H1 (cell line): Measurements from ENCODE around the gene SLC27A4. TPM values are rescaled to one million over a fixed set of nuclear protein-coding genes. Genes with fewer than 3 reads are reported as not detected.

ENCODE experiments used
- CTCF ChIA-PET: fragments of 300-600 bp; sonication (Branson Sonifier 250); formaldehyde crosslinking; loops from one replicate; lab custom pipeline; 2021; ENCODE audit not compliant: partially characterized antibody; lab: Charles Lee
- POLR2A ChIA-PET: fragments of 300-600 bp; sonication (Branson Sonifier 250); formaldehyde crosslinking; loops from one replicate; lab custom pipeline; 2021; ENCODE audit warnings: inconsistent platforms; ENCODE audit not compliant: partially characterized antibody; lab: Charles Lee
- DNase-seq, 2 experiments: peaks; one replicate each; pipeline versions ENCODE4 v3.0.0 to v3.0.0-alpha.2; 2010 to 2022; ENCODE audit warnings: low spot score in 2 of 2, low read depth in 1 of 2, mixed read lengths in 1 of 2
- FAIRE-seq: peaks from 2 replicates; lab custom pipeline; 2011; peaks lifted over from hg19 to GRCh38; lab: Jason Lieb, UNC
- H2AFZ ChIP-seq: 2 replicates; pipeline ENCODE4 v1.8.1; 2012; ENCODE audit warnings: low read length, inconsistent platforms
- H2AK5ac ChIP-seq: 2 replicates; pipeline ENCODE4 v1.6.1; 2013; ENCODE audit warnings: low read depth, low read length
- H2BK120ac ChIP-seq: replicated peaks from 2 replicates; pipeline ENCODE3; 2013; ENCODE audit warnings: low read depth, low read length, inconsistent platforms
- H2BK12ac ChIP-seq: 2 replicates; pipeline ENCODE4 v1.6.1; 2013; ENCODE audit warnings: low read depth, low read length
- H2BK15ac ChIP-seq: 2 replicates; pipeline ENCODE4 v1.6.1; 2013; ENCODE audit warnings: low read length
- H2BK20ac ChIP-seq: 2 replicates; pipeline ENCODE4 v1.6.1; 2013; ENCODE audit warnings: low read length
- H2BK5ac ChIP-seq: 2 replicates; pipeline ENCODE4 v1.6.1; 2013; ENCODE audit warnings: low read depth, low read length
- H3K14ac ChIP-seq: 2 replicates; pipeline ENCODE4 v1.6.1; 2013; ENCODE audit warnings: inconsistent platforms; ENCODE audit not compliant: insufficient read length
- H3K18ac ChIP-seq: 2 replicates; pipeline ENCODE4 v1.6.1; 2013; ENCODE audit warnings: low read length; ENCODE audit errors: extremely low read depth
- H3K23ac ChIP-seq: 2 replicates; pipeline ENCODE4 v1.6.1; 2013; ENCODE audit warnings: inconsistent platforms; ENCODE audit not compliant: insufficient read length
- H3K23me2 ChIP-seq: 2 replicates; pipeline ENCODE4 v1.6.1; 2013; ENCODE audit warnings: low read depth, low read length
- H3K27ac ChIP-seq: 2 replicates; pipeline ENCODE4 v1.6.1; 2011; ENCODE audit warnings: low read depth, low read length, inconsistent platforms
- H3K27me3 ChIP-seq, 4 experiments: replicated peaks in 1 of 4; 1 replicate in 1 of 4; 2 replicates in 3 of 4; pipeline versions ENCODE4 v1.6.1 to v1.8.1; 2011 to 2013; ENCODE audit warnings: low read length in 3 of 4, mild to moderate bottlenecking in 3 of 4, inconsistent platforms in 2 of 4, mixed read lengths in 2 of 4, moderate library complexity in 1 of 4; ENCODE audit not compliant: control insufficient read depth in 3 of 4, insufficient read depth in 3 of 4; ENCODE audit errors: extremely low read depth in 1 of 4
- H3K36me3 ChIP-seq, 4 experiments: 2 replicates each; pipeline versions ENCODE4 v1.6.1 to v1.8.1; 2011 to 2013; ENCODE audit warnings: mild to moderate bottlenecking in 4 of 4, low read length in 3 of 4, moderate library complexity in 2 of 4, control low read depth in 1 of 4, inconsistent platforms in 1 of 4; ENCODE audit not compliant: insufficient read depth in 4 of 4, control insufficient read depth in 2 of 4
- H3K4ac ChIP-seq: replicated peaks from 2 replicates; pipeline ENCODE3; 2013; ENCODE audit warnings: low read length, low read depth, mixed read lengths, inconsistent platforms; ENCODE audit not compliant: insufficient read length
- H3K4me1 ChIP-seq, 4 experiments: replicated peaks in 1 of 4; 1 replicate in 1 of 4; 2 replicates in 3 of 4; pipeline versions ENCODE4 v1.6.1 to v1.8.1; 2011 to 2013; ENCODE audit warnings: low read length in 3 of 4, inconsistent platforms in 2 of 4, mixed read lengths in 1 of 4; ENCODE audit not compliant: insufficient read depth in 4 of 4, control insufficient read depth in 3 of 4
- H3K4me2 ChIP-seq, 2 experiments: 2 replicates each; pipeline versions ENCODE4 v1.6.1 to v1.8.1; 2011 to 2013; ENCODE audit warnings: low read depth in 2 of 2, low read length in 2 of 2, control low read depth in 1 of 2, inconsistent platforms in 1 of 2, mild to moderate bottlenecking in 1 of 2; ENCODE audit not compliant: insufficient read depth in 1 of 2
- H3K4me3 ChIP-seq, 4 experiments: fragments of 200-600, 300-600 bp in 1 of 4; sonication (generic), shearing (Covaris generic), sonication (Bioruptor Twin) in 1 of 4; 2 replicates each; pipeline versions ENCODE4 v1.5.1 to v1.8.1; 2011 to 2016; ENCODE audit warnings: low read length in 4 of 4, low read depth in 3 of 4, control low read depth in 2 of 4, inconsistent platforms in 2 of 4, mild to moderate bottlenecking in 2 of 4, mixed read lengths in 1 of 4, moderate library complexity in 1 of 4; ENCODE audit not compliant: insufficient read depth in 2 of 4; ENCODE audit errors: extremely low read depth in 1 of 4
- H3K56ac ChIP-seq: replicated peaks from 2 replicates; pipeline ENCODE3; 2013; ENCODE audit warnings: low read depth, mild to moderate bottlenecking, mixed read lengths, low read length, inconsistent platforms; ENCODE audit not compliant: insufficient read length
- H3K79me1 ChIP-seq: 2 replicates; pipeline ENCODE4 v1.6.1; 2013; ENCODE audit warnings: low read depth, low read length, control low read depth
- H3K79me2 ChIP-seq, 2 experiments: 2 replicates each; pipeline versions ENCODE4 v1.6.1 to v1.8.1; 2012 to 2013; ENCODE audit warnings: low read length in 2 of 2, mild to moderate bottlenecking in 2 of 2, inconsistent platforms in 1 of 2; ENCODE audit not compliant: insufficient read depth in 2 of 2, control insufficient read depth in 1 of 2
- H3K9ac ChIP-seq, 4 experiments: replicated peaks in 1 of 4; 1 replicate in 1 of 4; 2 replicates in 3 of 4; pipeline versions ENCODE4 v1.6.1 to v1.8.1; 2011 to 2013; ENCODE audit warnings: low read depth in 3 of 4, low read length in 3 of 4, control low read depth in 2 of 4, mild to moderate bottlenecking in 2 of 4, moderate library complexity in 2 of 4, inconsistent platforms in 1 of 4; ENCODE audit errors: extremely low read depth in 1 of 4
- H3K9me3 ChIP-seq, 2 experiments: 2 replicates each; pipeline versions ENCODE4 v1.6.1 to v1.8.1; 2012 to 2013; ENCODE audit warnings: mild to moderate bottlenecking in 2 of 2, moderate library complexity in 2 of 2, control low read depth in 1 of 2, inconsistent platforms in 1 of 2, low read depth in 1 of 2, low read length in 1 of 2, mixed read lengths in 1 of 2; ENCODE audit not compliant: insufficient read depth in 2 of 2
- H4K20me1 ChIP-seq, 2 experiments: replicated peaks in 1 of 2; 2 replicates each; pipeline versions ENCODE3 to v1.8.1; 2011 to 2013; ENCODE audit warnings: inconsistent platforms in 2 of 2, low read length in 2 of 2, mild to moderate bottlenecking in 1 of 2; ENCODE audit not compliant: insufficient read depth in 2 of 2, control insufficient read depth in 1 of 2
- H4K5ac ChIP-seq: 2 replicates; pipeline ENCODE4 v1.6.1; 2013; ENCODE audit warnings: low read length, low read depth, mixed read lengths, inconsistent platforms; ENCODE audit not compliant: insufficient read length
- H4K8ac ChIP-seq: 2 replicates; pipeline ENCODE4 v1.8.0; 2013; ENCODE audit warnings: mild to moderate bottlenecking, moderate library complexity, low read length, inconsistent platforms; ENCODE audit not compliant: insufficient read depth; ENCODE audit errors: extremely low read depth
- H4K91ac ChIP-seq: replicated peaks from 2 replicates; pipeline ENCODE3; 2013; ENCODE audit warnings: low read length, mixed read lengths, inconsistent platforms; ENCODE audit not compliant: insufficient read length
- BCL11A ChIP-seq, 2 experiments: IDR thresholded peaks; one replicate each; pipeline ENCODE4 v1.6.1; 2011; ENCODE audit warnings: low read depth in 2 of 2, low read length in 2 of 2, mild to moderate bottlenecking in 2 of 2
- CBX8 ChIP-seq: fragments of 300-800, 300-1000 bp; sonication (generic); IDR thresholded peaks from 2 replicates; pipeline ENCODE4 v1.7.1; 2016; ENCODE audit warnings: low read depth, low read length, borderline replicate concordance
- EGR1 ChIP-seq: IDR thresholded peaks from 2 replicates; pipeline ENCODE4 v1.6.1; 2011; ENCODE audit warnings: low read depth, low read length, borderline replicate concordance
- HDAC6 ChIP-seq: IDR thresholded peaks from one replicate; pipeline ENCODE4 v1.7.1; 2012; ENCODE audit warnings: low read depth, mild to moderate bottlenecking, inconsistent platforms, low read length, moderate library complexity
- JUND ChIP-seq: IDR thresholded peaks from 2 replicates; pipeline ENCODE4 v1.6.1; 2011; ENCODE audit warnings: mild to moderate bottlenecking, improper control_type of control experiment, low read length
- POLR2A ChIP-seq, 2 experiments: IDR thresholded peaks; 1 replicate in 1 of 2; 2 replicates in 1 of 2; pipeline ENCODE4 v1.6.1; 2011; ENCODE audit warnings: low read depth in 2 of 2, low read length in 2 of 2, mild to moderate bottlenecking in 2 of 2; ENCODE audit errors: control extremely low read depth in 1 of 2
- WGBS, 2 experiments: shearing (Covaris generic) in 1 of 2; methylation state at CpG; one replicate each; pipeline versions ENCODE4 v1.1.6 to v1.1.7; 2013 to 2015; ENCODE audit warnings: low lambda C conversion rate in 2 of 2, mixed read lengths in 2 of 2, inconsistent platforms in 1 of 2, low coverage in 1 of 2, missing lambda C conversion rate in 1 of 2; ENCODE audit not compliant: insufficient replicate concordance in 2 of 2, insufficient coverage in 1 of 2, insufficient read length in 1 of 2; ENCODE audit errors: extremely low coverage in 1 of 2, missing lambda C conversion rate in 1 of 2; 5-methylcytosine and 5-hydroxymethylcytosine counted together
- polyA plus RNA-seq, 7 experiments: library from polyadenylated mRNA; depleted of rRNA in 3 of 7; stranded (reverse) in 5 of 7; unstranded in 2 of 7; fragments of >200 nt in 5 of 7; fragments of 200-250 nt in 2 of 7; gene quantifications; 1 replicate in 5 of 7; 2 replicates in 1 of 7; 4 replicates in 1 of 7; pipeline versions ENCODE4 v1.2.1 to v1.2.3, GENCODE V29; 2011 to 2013; ENCODE audit warnings: missing spikeins in 2 of 7, mixed read lengths in 2 of 7
- total RNA-seq: library from RNA; stranded (reverse); fragmentation: NEBNext Ultra II Directional; extraction: Animal tissue kit (Norgen Biotek cat#: 25700); gene quantifications from 2 replicates; pipeline ENCODE4 v1.2.1, GENCODE V29; 2021

Gene SLC27A4
- total and polyA plus RNA-seq, 2 of the 8 experiments (the other 6 are each of a cell fraction or from before 2014, with no cell fraction given): 14.9 to 20.5 TPM

GRCh38 chr9:128304971-128305288 is 35.4 kb upstream of the SLC27A4 start:
- Histone ChIP-seq H2AFZ (no peak overlapping the region), H4K20me1 (peaks cover 0 to 2% of the 10 kb centered on the region in 2 experiments), H3K18ac (no peak overlapping the region), H2AK5ac (no peak overlapping the region), H3K27me3 (no peaks in the 10 kb centered on the region), H2BK5ac (no peak overlapping the region), H3K23me2 (no peaks in the 10 kb centered on the region), H3K23ac (no peak overlapping the region), H3K4me1 (no peaks in the 10 kb centered on the region), H3K14ac (no peak overlapping the region), H3K4me3 (no peak overlapping the region), H3K79me1 (no peaks in the 10 kb centered on the region), H4K91ac (no peak overlapping the region), H3K4me2 (no peak overlapping the region), H4K5ac (no peak overlapping the region), H2BK20ac (no peak overlapping the region), H2BK15ac (no peak overlapping the region), H3K9ac (no peak overlapping the region), H3K56ac (no peak overlapping the region), H4K8ac (no peak overlapping the region), H3K36me3 (peaks cover 6 to 16% (median 10%) of the 10 kb centered on the region in 4 experiments; a peak in 6 of 8 replicates), H2BK12ac (no peak overlapping the region), H3K9me3 (no peaks in the 10 kb centered on the region), H3K27ac (no peak overlapping the region), H2BK120ac (no peak overlapping the region), H3K4ac (no peak overlapping the region), H3K79me2 (no peaks in the 10 kb centered on the region)
- ChIA-PET POLR2A (interaction anchor here (0.6 to 2.2 kb wide), 7 partner anchors 8 to 51 kb away, joined by 3 to 9 read pairs (median 3); partner anchors contain the start of gene SLC27A4), CTCF (interaction anchor here (0.8 to 5.0 kb wide), 5 partner anchors 9 to 109 kb away, joined by 3 to 22 read pairs (median 5); no protein-coding TSS in a partner anchor)
- no peak for TF ChIP-seq CBX8
- no peak for TF ChIP-seq JUND
- 0 out of 3 replicates have a peak, but pooled peaks of 1 of the 2 experiments have one; percentile 17 for TF ChIP-seq POLR2A (IDR thresholded peaks at IDR 0.05; ENCODE audit: control extremely low read depth in 1 of 2, low read depth in 2 of 2, low read length in 2 of 2)
- TF ChIP-seq HDAC6: no peak
- no peak for TF ChIP-seq EGR1
- no peak for TF ChIP-seq BCL11A (IDR thresholded peaks at IDR 0.05; ENCODE audit: low read depth in 2 of 2, low read length in 2 of 2)
- WGBS, 2 experiments: 84% methylated on average over 5 of the region's 5 CpGs; no CpG with 5 or more reads in 1 of the 2 experiments
- FAIRE-seq (no peak), DNase-seq (no peak)
